ENCODE measurements around the gene LDB1.

DNA sequence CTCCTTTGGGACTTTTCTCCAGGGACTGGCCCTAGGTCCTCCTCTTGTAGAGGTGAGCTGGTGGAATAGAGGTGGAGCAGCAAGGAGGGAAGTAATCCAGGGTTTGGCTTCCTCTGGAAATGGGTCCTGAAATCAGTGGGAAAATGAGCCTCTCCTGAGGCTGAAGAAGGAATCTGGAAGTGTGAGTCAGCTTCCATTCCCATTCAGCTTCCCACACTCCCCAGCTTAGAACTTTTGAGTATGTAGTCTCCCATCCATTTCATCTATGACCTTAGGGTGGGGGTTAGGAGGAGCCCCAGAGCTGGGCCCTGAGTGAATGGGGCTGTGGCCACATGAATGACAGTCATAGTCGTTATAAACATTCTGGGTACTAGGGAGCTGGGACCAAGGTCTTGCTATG, 17.7 kb downstream of the LDB1 start:
- no peak for TF ChIP-seq GABPA (IDR thresholded peaks at IDR 0.05 in 1 of 2, conservative IDR thresholded peaks at IDR 0.05 in 1 of 2)
- TF ChIP-seq TAF1 (conservative IDR thresholded peaks at IDR 0.05) = no peak
- TF ChIP-seq, protein P1, sequence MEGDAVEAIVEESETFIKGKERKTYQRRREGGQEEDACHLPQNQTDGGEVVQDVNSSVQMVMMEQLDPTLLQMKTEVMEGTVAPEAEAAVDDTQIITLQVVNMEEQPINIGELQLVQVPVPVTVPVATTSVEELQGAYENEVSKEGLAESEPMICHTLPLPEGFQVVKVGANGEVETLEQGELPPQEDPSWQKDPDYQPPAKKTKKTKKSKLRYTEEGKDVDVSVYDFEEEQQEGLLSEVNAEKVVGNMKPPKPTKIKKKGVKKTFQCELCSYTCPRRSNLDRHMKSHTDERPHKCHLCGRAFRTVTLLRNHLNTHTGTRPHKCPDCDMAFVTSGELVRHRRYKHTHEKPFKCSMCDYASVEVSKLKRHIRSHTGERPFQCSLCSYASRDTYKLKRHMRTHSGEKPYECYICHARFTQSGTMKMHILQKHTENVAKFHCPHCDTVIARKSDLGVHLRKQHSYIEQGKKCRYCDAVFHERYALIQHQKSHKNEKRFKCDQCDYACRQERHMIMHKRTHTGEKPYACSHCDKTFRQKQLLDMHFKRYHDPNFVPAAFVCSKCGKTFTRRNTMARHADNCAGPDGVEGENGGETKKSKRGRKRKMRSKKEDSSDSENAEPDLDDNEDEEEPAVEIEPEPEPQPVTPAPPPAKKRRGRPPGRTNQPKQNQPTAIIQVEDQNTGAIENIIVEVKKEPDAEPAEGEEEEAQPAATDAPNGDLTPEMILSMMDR (IDR thresholded peaks at IDR 0.05; ENCODE audit: low read depth, low read length, missing input control) = no peak
- no peak for TF ChIP-seq JUND (IDR thresholded peaks at IDR 0.05)
- TF ChIP-seq, protein P2, sequence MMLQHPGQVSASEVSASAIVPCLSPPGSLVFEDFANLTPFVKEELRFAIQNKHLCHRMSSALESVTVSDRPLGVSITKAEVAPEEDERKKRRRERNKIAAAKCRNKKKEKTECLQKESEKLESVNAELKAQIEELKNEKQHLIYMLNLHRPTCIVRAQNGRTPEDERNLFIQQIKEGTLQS (IDR thresholded peaks at IDR 0.05) = no peak
- no peak for TF ChIP-seq YY1 (IDR thresholded peaks at IDR 0.05)
- no peak for TF ChIP-seq NR2F2 (IDR thresholded peaks at IDR 0.05)

Data from liver (tissue), 3 donors.